K562 (cell line): ENCODE data around the gene TMEM72. TPM values are rescaled to one million over a fixed set of nuclear protein-coding genes. Genes with fewer than 3 reads are reported as not detected.

Experiments used
- CEBPG ChIP-seq, 3 experiments: fragments of 200-800 bp in 1 of 3; sonication (Bioruptor generic) in 1 of 3; sonication (generic) in 1 of 3; formaldehyde crosslinking in 1 of 3; IDR thresholded peaks in 2 of 3; conservative IDR thresholded peaks in 1 of 3; 2 replicates each; pipeline versions ENCODE4 v1.6.1 to v1.8.0; 2016 to 2022; ENCODE audit warnings: missing compliant biosample characterization in 2 of 3, missing genetic modification characterization in 2 of 3, mild to moderate bottlenecking in 1 of 3, missing genetic modification reagents in 1 of 3
- CTBP1 ChIP-seq: fragments of 450-650 bp; IDR thresholded peaks from 2 replicates; pipeline ENCODE4 v1.6.1; 2016; ENCODE audit warnings: borderline replicate concordance
- ETV6 ChIP-seq, 3 experiments: fragments of 150-350 bp in 1 of 3; sonication (generic) in 1 of 3; formaldehyde crosslinking in 1 of 3; IDR thresholded peaks; 2 replicates each; pipeline versions ENCODE4 v1.6.1 to v1.8.0; 2014 to 2022; ENCODE audit warnings: borderline replicate concordance in 2 of 3, low read depth in 2 of 3, antibody characterized with exemption in 1 of 3, low read length in 1 of 3, mild to moderate bottlenecking in 1 of 3, missing genetic modification reagents in 1 of 3
- MAFK ChIP-seq: IDR thresholded peaks from 2 replicates; pipeline ENCODE4 v1.6.1; 2011; ENCODE audit warnings: low read length, improper control_type of control experiment
- MEF2D ChIP-seq: conservative IDR thresholded peaks from 2 replicates; pipeline ENCODE4 v1.6.1; 2016; ENCODE audit warnings: low read depth, missing genetic modification characterization, missing compliant biosample characterization
- MTA3 ChIP-seq: fragments of 450-650 bp; formaldehyde crosslinking; IDR thresholded peaks from 2 replicates; pipeline ENCODE4 v1.6.1; 2017; ENCODE audit warnings: mild to moderate bottlenecking, borderline replicate concordance
- MYBL2 ChIP-seq, 2 experiments: fragments of 450-650 bp in 1 of 2; sonication (generic) in 1 of 2; formaldehyde crosslinking in 1 of 2; IDR thresholded peaks; 2 replicates each; pipeline versions ENCODE4 v1.6.1 to v1.8.1; 2017 to 2022; ENCODE audit warnings: borderline replicate concordance in 1 of 2, inconsistent platforms in 1 of 2, low read depth in 1 of 2, mild to moderate bottlenecking in 1 of 2, missing genetic modification reagents in 1 of 2, moderate library complexity in 1 of 2
- PREB ChIP-seq: sonication (generic); formaldehyde crosslinking; IDR thresholded peaks from 2 replicates; pipeline ENCODE4 v1.8.1; 2023; ENCODE audit warnings: mild to moderate bottlenecking, missing genetic modification reagents
- SAP30 ChIP-seq: fragments of 200-600 bp; sonication (generic); IDR thresholded peaks from 2 replicates; pipeline ENCODE4 v1.6.1; 2012; ENCODE audit warnings: borderline replicate concordance, low read depth, mild to moderate bottlenecking, moderate library complexity, low read length, control low read depth, inconsistent platforms; ENCODE audit not compliant: insufficient read depth, poor library complexity, severe bottlenecking
- SP1 ChIP-seq: sonication (generic); formaldehyde crosslinking; IDR thresholded peaks from 2 replicates; pipeline ENCODE4 v1.8.1; 2022; ENCODE audit warnings: mild to moderate bottlenecking, missing genetic modification reagents
- TAL1 ChIP-seq: fragments of 450-650 bp; IDR thresholded peaks from 2 replicates; pipeline ENCODE4 v1.6.1; 2016; ENCODE audit warnings: mild to moderate bottlenecking
- ZBTB17 ChIP-seq: fragments of 450-650 bp; formaldehyde crosslinking; IDR thresholded peaks from 2 replicates; pipeline ENCODE4 v1.4.0; 2020; ENCODE audit warnings: mild to moderate bottlenecking
- ZNF79 ChIP-seq: fragments of 250-450 bp; sonication (Bioruptor Pico); IDR thresholded peaks from 2 replicates; pipeline ENCODE4 v1.4.0; 2020; ENCODE audit warnings: low read depth, mild to moderate bottlenecking, moderate library complexity
- polyA plus RNA-seq, 8 experiments: library from polyadenylated mRNA; depleted of rRNA in 4 of 8; stranded (reverse) in 5 of 8; unstranded in 3 of 8; fragments of >200 nt; fragmentation: Nextera tagmentation in 2 of 8; fragmentation: Illumina TruSeq in 1 of 8; extraction: Ambion mirVana in 2 of 8; extraction: Trizol in 1 of 8; gene quantifications; 2 replicates each; pipeline versions ENCODE4 v1.2.1 to v1.2.3, GENCODE V29; 2011 to 2014; ENCODE audit warnings: inconsistent platforms in 1 of 8, missing spikeins in 1 of 8
- total RNA-seq, 7 experiments: library from RNA; depleted of rRNA in 6 of 7; stranded (reverse); fragments of >200 nt in 6 of 7; fragmentation: Illumina TruSeq in 2 of 7; extraction: Trizol in 2 of 7; gene quantifications; 2 replicates each; pipeline versions ENCODE4 v1.2.1 to v1.2.3, GENCODE V29; 2011 to 2021; ENCODE audit warnings: low replicate concordance in 1 of 7
- TF ChIP-seq, protein P1 (sequence below), 2 experiments: fragments of 450-650 bp in 1 of 2; sonication (generic) in 1 of 2; formaldehyde crosslinking in 1 of 2; IDR thresholded peaks; 2 replicates each; pipeline versions ENCODE4 v1.7.1 to v1.9.0; 2016 to 2022; ENCODE audit warnings: inconsistent platforms in 1 of 2, mild to moderate bottlenecking in 1 of 2, missing genetic modification reagents in 1 of 2

The TMEM72 gene
- total and polyA plus RNA-seq, 9 of the 15 experiments (the other 6 are each of a cell fraction or from before 2014, with no cell fraction given): not detected

DNA sequence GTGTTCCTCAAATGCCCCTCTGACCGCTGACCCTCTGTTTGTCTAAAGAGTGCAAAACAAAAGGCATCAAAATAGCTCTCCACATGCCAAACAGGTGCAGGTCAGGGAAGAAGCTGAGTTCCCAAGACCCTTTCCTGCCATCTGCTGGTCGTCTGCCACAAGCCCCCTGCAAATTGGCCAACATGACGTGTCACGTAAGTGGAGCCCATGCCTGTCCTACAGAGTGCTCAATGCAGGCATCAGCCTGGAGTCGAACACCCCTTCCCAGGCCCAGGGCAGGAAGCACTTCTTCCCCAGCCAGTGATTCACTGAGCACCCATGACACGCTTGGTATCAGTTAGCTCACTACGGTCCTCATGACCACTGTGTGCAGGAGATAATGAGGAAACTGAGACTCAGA lies 14.1 kb downstream of the TMEM72 start (continued):
- TF ChIP-seq ZNF79: no peak
- no peak for TF ChIP-seq ETV6 (IDR thresholded peaks at IDR 0.05; ENCODE audit: borderline replicate concordance in 1 of 2, low read depth in 2 of 2, low read length in 1 of 2)
- no peak for TF ChIP-seq ETV6 (CRISPR knock-in tag; IDR thresholded peaks at IDR 0.05; ENCODE audit: borderline replicate concordance)
- TF ChIP-seq CTBP1: no peak
- TF ChIP-seq SP1 (CRISPR knock-in tag): no peak
- no peak for TF ChIP-seq ZBTB17
- TF ChIP-seq, protein P1, sequence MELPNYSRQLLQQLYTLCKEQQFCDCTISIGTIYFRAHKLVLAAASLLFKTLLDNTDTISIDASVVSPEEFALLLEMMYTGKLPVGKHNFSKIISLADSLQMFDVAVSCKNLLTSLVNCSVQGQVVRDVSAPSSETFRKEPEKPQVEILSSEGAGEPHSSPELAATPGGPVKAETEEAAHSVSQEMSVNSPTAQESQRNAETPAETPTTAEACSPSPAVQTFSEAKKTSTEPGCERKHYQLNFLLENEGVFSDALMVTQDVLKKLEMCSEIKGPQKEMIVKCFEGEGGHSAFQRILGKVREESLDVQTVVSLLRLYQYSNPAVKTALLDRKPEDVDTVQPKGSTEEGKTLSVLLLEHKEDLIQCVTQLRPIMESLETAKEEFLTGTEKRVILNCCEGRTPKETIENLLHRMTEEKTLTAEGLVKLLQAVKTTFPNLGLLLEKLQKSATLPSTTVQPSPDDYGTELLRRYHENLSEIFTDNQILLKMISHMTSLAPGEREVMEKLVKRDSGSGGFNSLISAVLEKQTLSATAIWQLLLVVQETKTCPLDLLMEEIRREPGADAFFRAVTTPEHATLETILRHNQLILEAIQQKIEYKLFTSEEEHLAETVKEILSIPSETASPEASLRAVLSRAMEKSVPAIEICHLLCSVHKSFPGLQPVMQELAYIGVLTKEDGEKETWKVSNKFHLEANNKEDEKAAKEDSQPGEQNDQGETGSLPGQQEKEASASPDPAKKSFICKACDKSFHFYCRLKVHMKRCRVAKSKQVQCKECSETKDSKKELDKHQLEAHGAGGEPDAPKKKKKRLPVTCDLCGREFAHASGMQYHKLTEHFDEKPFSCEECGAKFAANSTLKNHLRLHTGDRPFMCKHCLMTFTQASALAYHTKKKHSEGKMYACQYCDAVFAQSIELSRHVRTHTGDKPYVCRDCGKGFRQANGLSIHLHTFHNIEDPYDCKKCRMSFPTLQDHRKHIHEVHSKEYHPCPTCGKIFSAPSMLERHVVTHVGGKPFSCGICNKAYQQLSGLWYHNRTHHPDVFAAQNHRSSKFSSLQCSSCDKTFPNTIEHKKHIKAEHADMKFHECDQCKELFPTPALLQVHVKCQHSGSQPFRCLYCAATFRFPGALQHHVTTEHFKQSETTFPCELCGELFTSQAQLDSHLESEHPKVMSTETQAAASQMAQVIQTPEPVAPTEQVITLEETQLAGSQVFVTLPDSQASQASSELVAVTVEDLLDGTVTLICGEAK (IDR thresholded peaks at IDR 0.05): no peak
- TF ChIP-seq, protein P1 (CRISPR knock-in tag; IDR thresholded peaks at IDR 0.05): no peak
- TF ChIP-seq CEBPG (CRISPR knock-in tag; IDR thresholded peaks at IDR 0.05): no peak
- TF ChIP-seq CEBPG (tag; conservative IDR thresholded peaks at IDR 0.05 in 1 of 2, IDR thresholded peaks at IDR 0.05 in 1 of 2): no peak
- no peak for TF ChIP-seq MEF2D (tag)
- no peak for TF ChIP-seq PREB (CRISPR knock-in tag)
- TF ChIP-seq MYBL2 (IDR thresholded peaks at IDR 0.05; ENCODE audit: low read depth): no peak
- no peak for TF ChIP-seq MYBL2 (CRISPR knock-in tag; IDR thresholded peaks at IDR 0.05; ENCODE audit: borderline replicate concordance)
- peak; percentile 26; the same call in 1 of the 2 replicates for TF ChIP-seq TAL1
- TF ChIP-seq MAFK: no peak
- TF ChIP-seq SAP30: no peak
- no peak for TF ChIP-seq MTA3
